Activated naive CD4-positive, alpha-beta T cell treated with anti-CD3 and anti-CD28 coated beads, Interleukin-2, amount 50 U/mL, for 24 hours (primary cell): Measurements from ENCODE around the gene PDE3A.

Experiments
- H3K27ac Mint-ChIP-seq: one replicate; pipeline ENCODE4 v1.8.0; 2021; ENCODE audit warnings: mild to moderate bottlenecking, mixed read lengths
- H3K27me3 Mint-ChIP-seq: one replicate; pipeline ENCODE4 v1.8.0; 2021; ENCODE audit warnings: mixed read lengths
- H3K36me3 Mint-ChIP-seq: one replicate; pipeline ENCODE4 v1.8.0; 2021; ENCODE audit warnings: mixed read lengths
- H3K4me1 Mint-ChIP-seq: one replicate; pipeline ENCODE4 v1.8.0; 2021; ENCODE audit warnings: mixed read lengths
- H3K4me3 Mint-ChIP-seq: one replicate; pipeline ENCODE4 v1.8.0; 2021; ENCODE audit warnings: mild to moderate bottlenecking, mixed read lengths
- H3K9me3 Mint-ChIP-seq: one replicate; pipeline ENCODE4 v1.8.0; 2021; ENCODE audit warnings: mixed read lengths

The PDE3A gene

GRCh38 chr12:20395791-20396550 is 27.6 kb downstream of the PDE3A start:
- Mint-ChIP-seq H3K36me3 (no peaks in the 10 kb centered on the region), H3K4me1 (no peaks in the 10 kb centered on the region), H3K27me3 (no peaks in the 10 kb centered on the region), H3K9me3 (peaks cover 5% of the 10 kb centered on the region), H3K4me3 (no peak overlapping the region), H3K27ac (no peak overlapping the region)

- Mint-ChIP-seq H3K9me3 (peaks cover 5% of the 10 kb centered on the region), H3K4me3 (no peak overlapping the region), H3K27ac (no peak overlapping the region), H3K4me1 (no peaks in the 10 kb centered on the region), H3K27me3 (no peaks in the 10 kb centered on the region), H3K36me3 (no peaks in the 10 kb centered on the region)
Observed at GRCh38 chr12:20398686-20399085, 30.3 kb downstream of the PDE3A start.

GRCh38 chr12:20400003-20400402 is 31.7 kb downstream of the PDE3A start:
- Mint-ChIP-seq H3K27ac (no peak overlapping the region), H3K9me3 (peaks cover 5% of the 10 kb centered on the region), H3K4me3 (no peak overlapping the region), H3K27me3 (no peaks in the 10 kb centered on the region), H3K36me3 (no peaks in the 10 kb centered on the region), H3K4me1 (no peaks in the 10 kb centered on the region)

- H3K36me3 Mint-ChIP-seq, result no peaks in the 10 kb centered on the region
- H3K4me3 Mint-ChIP-seq, result no peak overlapping the region
- H3K4me1 Mint-ChIP-seq, result no peaks in the 10 kb centered on the region
- H3K27me3 Mint-ChIP-seq, result no peaks in the 10 kb centered on the region
- H3K27ac Mint-ChIP-seq, result no peak overlapping the region
- H3K9me3 Mint-ChIP-seq, result peaks cover 5% of the 10 kb centered on the region
Observed at GRCh38 chr12:20403230-20403629, 34.9 kb downstream of the PDE3A start.

- no peaks in the 10 kb centered on the region for H3K36me3 Mint-ChIP-seq
- no peak overlapping the region for H3K4me3 Mint-ChIP-seq
Observed at GRCh38 chr12:20404576-20405346, 36.4 kb downstream of the PDE3A start.

GRCh38 chr12:20409607-20410377 is 41.5 kb downstream of the PDE3A start:
- Mint-ChIP-seq H3K27ac (no peak overlapping the region), H3K9me3 (no peaks in the 10 kb centered on the region), H3K36me3 (no peaks in the 10 kb centered on the region), H3K4me1 (no peaks in the 10 kb centered on the region), H3K4me3 (no peak overlapping the region), H3K27me3 (no peaks in the 10 kb centered on the region)

More at GRCh38 chr12:20404576-20405346, 36.4 kb downstream of the PDE3A start:
- Mint-ChIP-seq H3K9me3 (no peaks in the 10 kb centered on the region), H3K4me1 (no peaks in the 10 kb centered on the region), H3K27me3 (no peaks in the 10 kb centered on the region), H3K27ac (no peak overlapping the region)

GRCh38 chr12:20410734-20411133 is 42.4 kb downstream of the PDE3A start:
- H3K36me3 Mint-ChIP-seq, result no peaks in the 10 kb centered on the region
- H3K4me1 Mint-ChIP-seq, result no peaks in the 10 kb centered on the region
- no peak overlapping the region for H3K4me3 Mint-ChIP-seq
- no peak overlapping the region for H3K27ac Mint-ChIP-seq
- H3K27me3 Mint-ChIP-seq, result no peaks in the 10 kb centered on the region
- H3K9me3 Mint-ChIP-seq, result no peaks in the 10 kb centered on the region

GRCh38 chr12:20411345-20411744 is 43.0 kb downstream of the PDE3A start:
- Mint-ChIP-seq H3K27ac (no peak overlapping the region), H3K36me3 (no peaks in the 10 kb centered on the region), H3K9me3 (no peaks in the 10 kb centered on the region), H3K27me3 (no peaks in the 10 kb centered on the region), H3K4me3 (no peak overlapping the region), H3K4me1 (no peaks in the 10 kb centered on the region)

GRCh38 chr12:20415028-20415427 is 46.7 kb downstream of the PDE3A start:
- no peaks in the 10 kb centered on the region for H3K9me3 Mint-ChIP-seq
- no peak overlapping the region for H3K27ac Mint-ChIP-seq

GRCh38 chr12:20415641-20416040 is 47.3 kb downstream of the PDE3A start:
- Mint-ChIP-seq H3K36me3 (no peaks in the 10 kb centered on the region), H3K4me3 (no peak overlapping the region), H3K27me3 (no peaks in the 10 kb centered on the region), H3K4me1 (no peaks in the 10 kb centered on the region), H3K27ac (no peak overlapping the region), H3K9me3 (no peaks in the 10 kb centered on the region)

More at GRCh38 chr12:20415028-20415427, 46.7 kb downstream of the PDE3A start:
- no peaks in the 10 kb centered on the region for H3K4me1 Mint-ChIP-seq
- H3K4me3 Mint-ChIP-seq, result no peak overlapping the region
- H3K27me3 Mint-ChIP-seq, result no peaks in the 10 kb centered on the region
- no peaks in the 10 kb centered on the region for H3K36me3 Mint-ChIP-seq

GRCh38 chr12:20420557-20420956 is 52.2 kb downstream of the PDE3A start:
- Mint-ChIP-seq H3K4me1 (no peaks in the 10 kb centered on the region), H3K27ac (no peak overlapping the region), H3K36me3 (no peaks in the 10 kb centered on the region), H3K9me3 (no peaks in the 10 kb centered on the region), H3K4me3 (no peak overlapping the region), H3K27me3 (no peaks in the 10 kb centered on the region)

- Mint-ChIP-seq H3K4me3 (no peak overlapping the region), H3K4me1 (no peaks in the 10 kb centered on the region), H3K27me3 (no peaks in the 10 kb centered on the region), H3K27ac (no peak overlapping the region), H3K36me3 (no peaks in the 10 kb centered on the region), H3K9me3 (no peaks in the 10 kb centered on the region)
Observed at GRCh38 chr12:20421421-20421820, 53.1 kb downstream of the PDE3A start.

GRCh38 chr12:20423557-20423956 is 55.2 kb downstream of the PDE3A start:
- Mint-ChIP-seq H3K36me3 (no peaks in the 10 kb centered on the region), H3K4me1 (no peaks in the 10 kb centered on the region), H3K27me3 (no peaks in the 10 kb centered on the region), H3K4me3 (no peak overlapping the region), H3K9me3 (no peaks in the 10 kb centered on the region), H3K27ac (no peak overlapping the region)

- no peaks in the 10 kb centered on the region for H3K27me3 Mint-ChIP-seq
- H3K27ac Mint-ChIP-seq, result no peak overlapping the region
- H3K4me1 Mint-ChIP-seq, result no peaks in the 10 kb centered on the region
- H3K9me3 Mint-ChIP-seq, result no peaks in the 10 kb centered on the region
- no peaks in the 10 kb centered on the region for H3K36me3 Mint-ChIP-seq
- no peak overlapping the region for H3K4me3 Mint-ChIP-seq
Observed at GRCh38 chr12:20424841-20425240, 56.5 kb downstream of the PDE3A start.

- no peak overlapping the region for H3K4me3 Mint-ChIP-seq
- H3K4me1 Mint-ChIP-seq, result no peaks in the 10 kb centered on the region
- H3K36me3 Mint-ChIP-seq, result no peaks in the 10 kb centered on the region
- H3K9me3 Mint-ChIP-seq, result no peaks in the 10 kb centered on the region
- H3K27ac Mint-ChIP-seq, result no peak overlapping the region
- H3K27me3 Mint-ChIP-seq, result no peaks in the 10 kb centered on the region
Observed at GRCh38 chr12:20426191-20426590, 57.9 kb downstream of the PDE3A start.

GRCh38 chr12:20426957-20427356 is 58.6 kb downstream of the PDE3A start:
- H3K27me3 Mint-ChIP-seq, result no peaks in the 10 kb centered on the region
- H3K9me3 Mint-ChIP-seq, result no peaks in the 10 kb centered on the region
- no peak overlapping the region for H3K27ac Mint-ChIP-seq
- H3K4me3 Mint-ChIP-seq, result no peak overlapping the region
- no peaks in the 10 kb centered on the region for H3K36me3 Mint-ChIP-seq
- H3K4me1 Mint-ChIP-seq, result no peaks in the 10 kb centered on the region
